ENCODE results near the gene STRN4. TPM values are rescaled to one million over a fixed set of nuclear protein-coding genes. Genes with fewer than 3 reads are reported as not detected.
"Not testable (repeated sequence)": the region's sequence is repeated elsewhere in the genome, so short reads cannot be mapped to it uniquely, and the experiment has no call there.

STRN4 gene
- polyA plus RNA-seq, 3 donors from 2014 or later = 8.8 to 26.8 (median 10.8) TPM

DNA sequence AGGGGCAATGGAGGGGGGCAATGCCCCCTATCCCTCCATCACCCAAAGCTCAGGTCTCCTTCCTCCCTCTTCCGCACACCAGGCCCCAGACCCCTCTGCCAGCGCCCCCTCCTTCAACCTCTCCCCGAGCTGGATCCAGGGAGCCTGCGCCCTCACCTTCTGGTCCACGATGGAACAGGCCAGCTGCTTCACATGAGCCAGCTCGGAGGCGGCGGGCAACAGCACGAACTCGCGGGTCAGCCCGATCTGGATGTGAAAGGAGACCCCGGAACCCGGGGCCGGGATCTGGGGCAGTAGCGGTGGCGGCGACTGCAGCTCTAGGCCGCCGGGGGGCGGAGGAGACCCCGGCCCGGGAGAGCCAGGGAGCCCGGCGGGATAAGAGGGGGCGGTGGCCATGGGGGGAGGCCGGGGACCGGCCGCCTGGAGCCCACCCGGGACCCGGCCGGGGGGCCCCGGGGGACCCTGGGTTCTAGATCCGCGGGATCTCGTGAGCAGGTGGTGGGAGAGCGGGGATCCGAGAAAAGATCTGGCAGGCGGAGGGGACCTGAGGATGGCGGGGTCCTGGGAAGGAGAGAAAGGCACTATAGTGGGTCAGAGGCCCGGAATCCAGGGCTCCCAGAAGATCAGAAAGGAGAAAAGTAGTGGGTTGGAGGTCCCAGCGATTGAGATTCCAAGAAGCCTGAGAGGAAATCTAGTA lies 30.1 kb downstream of the STRN4 start:
- H3K27ac Mint-ChIP-seq = peak overlapping the region; percentile 93 to 98 (median 98)
- peaks cover 3 to 5% (median 4%) of the 10 kb centered on the region in 3 donors for H3K36me3 Mint-ChIP-seq
- peaks cover 5 to 12% (median 6%) of the 10 kb centered on the region in 3 donors for H3K27me3 Mint-ChIP-seq (ENCODE audit: low read depth in 3 of 3)
- H3K4me3 Mint-ChIP-seq = peak overlapping the region; percentile 94 to 96 (median 95)
- H3K9me3 Mint-ChIP-seq = no peaks in the 10 kb centered on the region
- DNase-seq = no peak
- H3K4me1 Mint-ChIP-seq = peaks cover 57 to 60% of the 10 kb centered on the region in 2 donors

GRCh38 chr19:46715620-46715974 lies 30.7 kb downstream of the STRN4 start:
- Mint-ChIP-seq H3K4me3 (peak overlapping the region; percentile 94 to 96 (median 95)), H3K36me3 (peaks cover 0 to 5% (median 4%) of the 10 kb centered on the region in 3 donors), H3K27me3 (ENCODE audit: low read depth in 3 of 3) (peaks cover 5 to 11% (median 6%) of the 10 kb centered on the region in 3 donors), H3K4me1 (peaks cover 56 to 60% of the 10 kb centered on the region in 2 donors), H3K27ac (peak overlapping the region; percentile 93 to 98 (median 98)), H3K9me3 (no peaks in the 10 kb centered on the region)
- no peak for DNase-seq

DNA sequence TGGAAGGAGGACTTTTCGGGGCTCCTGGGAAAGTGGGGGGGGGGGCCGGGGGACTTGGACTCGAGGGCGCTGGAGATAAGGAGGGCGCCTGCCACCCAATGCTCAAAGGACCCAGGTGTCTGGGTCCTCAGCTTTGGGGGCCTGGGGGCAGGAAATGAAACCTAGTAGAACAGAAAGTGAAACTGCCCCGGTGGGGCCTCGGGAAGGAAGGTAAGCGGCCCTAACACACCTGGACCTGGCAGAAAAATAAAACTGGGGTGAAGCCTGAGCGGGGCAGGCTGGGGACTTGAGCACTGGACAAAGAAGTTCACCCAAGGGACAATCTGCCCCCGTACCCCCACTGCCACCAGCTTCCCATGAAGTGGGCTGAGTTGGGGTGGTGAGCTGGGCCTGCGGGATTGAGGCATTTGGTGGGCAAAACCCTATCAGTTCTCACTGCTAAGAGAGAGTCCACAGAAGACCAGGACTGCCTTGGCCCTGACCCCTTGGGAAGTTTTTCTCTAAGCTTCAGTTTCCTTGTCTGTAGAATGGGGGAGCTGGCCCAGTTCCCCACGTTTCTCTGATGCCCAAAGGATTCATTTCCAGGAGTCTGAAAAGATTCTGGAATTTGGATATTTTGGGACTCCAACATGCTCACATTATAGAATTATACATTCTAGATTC lies 31.7 kb downstream of the STRN4 start:
- peak overlapping the region; percentile 93 to 98 (median 98) for H3K27ac Mint-ChIP-seq
- peaks cover 53 to 58% of the 10 kb centered on the region in 2 donors for H3K4me1 Mint-ChIP-seq
- DNase-seq = peak; percentile 63 to 72 (median 65)
- peak overlapping the region; percentile 94 to 96 (median 95) for H3K4me3 Mint-ChIP-seq
- H3K27me3 Mint-ChIP-seq (ENCODE audit: low read depth in 3 of 3) = peaks cover 5 to 11% (median 6%) of the 10 kb centered on the region in 3 donors
- H3K9me3 Mint-ChIP-seq = no peaks in the 10 kb centered on the region
- peaks cover 0 to 4% (median 4%) of the 10 kb centered on the region in 3 donors for H3K36me3 Mint-ChIP-seq

GRCh38 chr19:46713781-46714443 lies 32.3 kb downstream of the STRN4 start:
- DNase-seq = peak; percentile 73 to 81 (median 77)
- H3K27me3 Mint-ChIP-seq (ENCODE audit: low read depth in 3 of 3) = peaks cover 3 to 11% (median 6%) of the 10 kb centered on the region in 3 donors
- H3K4me1 Mint-ChIP-seq = peaks cover 46 to 51% of the 10 kb centered on the region in 2 donors
- no peaks in the 10 kb centered on the region for H3K9me3 Mint-ChIP-seq
- peak overlapping the region; percentile 94 to 96 (median 95) for H3K4me3 Mint-ChIP-seq
- peaks cover 0 to 4% (median 0%) of the 10 kb centered on the region in 3 donors for H3K36me3 Mint-ChIP-seq
- H3K27ac Mint-ChIP-seq = peak overlapping the region; percentile 93 to 98 (median 98)

DNA sequence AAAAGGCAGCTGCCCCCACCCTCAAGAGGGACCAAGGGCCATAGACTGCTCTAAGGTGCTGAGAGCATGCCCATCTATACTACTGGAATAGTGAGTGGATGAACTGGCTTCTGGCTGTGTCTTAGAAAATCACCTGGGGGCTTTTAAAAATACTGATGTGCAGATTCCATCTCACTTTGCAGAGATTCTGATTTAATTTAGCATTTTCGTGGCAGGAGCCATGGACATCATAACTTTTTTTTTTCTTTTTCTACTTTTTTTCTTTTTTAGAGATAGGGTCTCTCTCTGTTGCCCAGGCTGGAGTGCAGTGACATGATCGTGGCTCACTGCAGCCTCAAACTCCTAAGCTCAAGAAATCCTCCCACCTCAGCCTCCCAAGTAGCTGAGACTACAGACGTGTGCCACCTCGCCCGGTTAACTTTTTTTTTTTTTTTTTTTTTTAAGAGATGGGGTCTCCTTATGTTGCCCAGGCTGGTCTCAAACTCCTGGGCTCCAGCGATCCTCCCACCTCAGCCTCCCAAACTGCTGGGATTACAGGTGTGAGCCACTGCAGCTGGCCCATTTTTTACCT lies 33.4 kb downstream of the STRN4 start:
- Mint-ChIP-seq H3K4me1 (peaks cover 35 to 41% of the 10 kb centered on the region in 2 donors), H3K4me3 (peak overlapping the region; percentile 94 to 96 (median 95)), H3K27ac (peak overlapping the region; percentile 55 to 98 (median 96))
- not testable (repeated sequence) for H3K9me3 Mint-ChIP-seq; DNase-seq; H3K27me3 Mint-ChIP-seq (ENCODE audit: low read depth in 3 of 3); H3K36me3 Mint-ChIP-seq

DNA sequence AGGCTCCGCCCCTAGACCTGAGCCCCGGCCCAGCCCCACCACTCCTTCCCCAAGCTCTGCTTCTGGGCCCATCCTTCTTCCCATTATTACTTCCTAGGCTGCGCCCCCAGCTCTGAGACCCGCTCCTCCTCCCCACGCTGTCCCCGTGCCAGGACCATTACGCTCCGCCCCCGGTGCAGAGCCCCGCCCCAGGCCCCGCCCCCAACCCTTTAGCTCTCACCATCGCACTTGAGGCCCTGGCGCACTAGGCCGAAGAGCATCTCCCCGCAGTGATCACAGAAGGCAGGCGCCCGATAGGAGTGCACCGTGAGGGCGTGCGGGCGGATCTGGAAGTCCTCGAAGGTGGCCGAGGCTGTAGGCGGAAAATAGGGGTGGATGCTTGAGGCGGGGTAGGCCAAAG lies 35.6 kb downstream of the STRN4 start:
- H3K9me3 Mint-ChIP-seq = no peaks in the 10 kb centered on the region
- no peak overlapping the region for H3K4me3 Mint-ChIP-seq
- no peak for DNase-seq
- peaks cover 0 to 17% (median 7%) of the 10 kb centered on the region in 3 donors for H3K36me3 Mint-ChIP-seq
- peak overlapping the region in 2 of 6 donors; percentile 64 to 73 for H3K27ac Mint-ChIP-seq
- peaks cover 29 to 41% of the 10 kb centered on the region in 2 donors for H3K4me1 Mint-ChIP-seq
- H3K27me3 Mint-ChIP-seq (ENCODE audit: low read depth in 3 of 3) = peaks cover 0 to 6% (median 2%) of the 10 kb centered on the region in 3 donors

DNA sequence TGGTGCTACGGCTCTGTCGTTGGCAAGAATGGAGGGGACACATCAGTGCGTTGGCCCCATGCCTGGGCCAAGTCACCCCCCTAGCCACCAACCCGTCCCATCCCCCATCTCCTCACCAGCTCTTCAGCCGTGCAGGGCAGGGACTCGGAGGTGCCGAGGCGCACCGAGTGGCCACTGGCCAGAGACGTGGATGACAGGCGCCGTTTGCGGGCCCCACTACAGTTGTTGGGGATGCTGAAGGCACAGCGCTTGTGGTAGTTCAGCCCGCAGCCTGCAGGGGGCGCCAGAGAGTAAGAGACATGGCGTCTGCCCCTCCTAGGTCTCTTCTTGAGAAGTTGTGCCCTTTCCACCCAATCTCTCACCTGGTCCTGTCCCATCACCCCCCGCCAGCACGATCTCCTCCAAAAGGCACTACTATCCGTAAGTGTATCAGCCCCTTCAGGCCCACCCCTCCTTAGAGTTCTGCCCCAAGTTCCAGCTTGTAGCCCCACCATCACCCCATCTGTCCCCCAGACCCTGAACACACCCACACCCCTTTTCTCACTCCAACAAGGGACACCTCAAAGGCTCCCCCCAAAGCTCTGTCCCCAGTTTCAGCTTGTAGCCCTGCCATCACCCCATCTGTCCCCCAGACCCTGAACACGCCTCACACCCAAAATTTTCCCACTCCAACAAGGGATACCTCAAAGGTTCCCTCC lies 41.7 kb downstream of the STRN4 start:
- H3K9me3 Mint-ChIP-seq = no peaks in the 10 kb centered on the region
- H3K4me1 Mint-ChIP-seq = peaks cover 9 to 15% of the 10 kb centered on the region in 2 donors
- no peak overlapping the region for H3K4me3 Mint-ChIP-seq
- peak; percentile 73 to 79 (median 75) for DNase-seq
- peak overlapping the region in 5 of 6 donors; percentile 51 to 89 (median 83) for H3K27ac Mint-ChIP-seq
- peaks cover 3 to 33% (median 13%) of the 10 kb centered on the region in 3 donors for H3K36me3 Mint-ChIP-seq
- H3K27me3 Mint-ChIP-seq (ENCODE audit: low read depth in 3 of 3) = peaks cover 3 to 4% (median 4%) of the 10 kb centered on the region in 3 donors

- H3K27ac Mint-ChIP-seq = no peak overlapping the region
Measured at GRCh38 chr19:46700704-46701103, 45.5 kb downstream of the STRN4 start.

DNA sequence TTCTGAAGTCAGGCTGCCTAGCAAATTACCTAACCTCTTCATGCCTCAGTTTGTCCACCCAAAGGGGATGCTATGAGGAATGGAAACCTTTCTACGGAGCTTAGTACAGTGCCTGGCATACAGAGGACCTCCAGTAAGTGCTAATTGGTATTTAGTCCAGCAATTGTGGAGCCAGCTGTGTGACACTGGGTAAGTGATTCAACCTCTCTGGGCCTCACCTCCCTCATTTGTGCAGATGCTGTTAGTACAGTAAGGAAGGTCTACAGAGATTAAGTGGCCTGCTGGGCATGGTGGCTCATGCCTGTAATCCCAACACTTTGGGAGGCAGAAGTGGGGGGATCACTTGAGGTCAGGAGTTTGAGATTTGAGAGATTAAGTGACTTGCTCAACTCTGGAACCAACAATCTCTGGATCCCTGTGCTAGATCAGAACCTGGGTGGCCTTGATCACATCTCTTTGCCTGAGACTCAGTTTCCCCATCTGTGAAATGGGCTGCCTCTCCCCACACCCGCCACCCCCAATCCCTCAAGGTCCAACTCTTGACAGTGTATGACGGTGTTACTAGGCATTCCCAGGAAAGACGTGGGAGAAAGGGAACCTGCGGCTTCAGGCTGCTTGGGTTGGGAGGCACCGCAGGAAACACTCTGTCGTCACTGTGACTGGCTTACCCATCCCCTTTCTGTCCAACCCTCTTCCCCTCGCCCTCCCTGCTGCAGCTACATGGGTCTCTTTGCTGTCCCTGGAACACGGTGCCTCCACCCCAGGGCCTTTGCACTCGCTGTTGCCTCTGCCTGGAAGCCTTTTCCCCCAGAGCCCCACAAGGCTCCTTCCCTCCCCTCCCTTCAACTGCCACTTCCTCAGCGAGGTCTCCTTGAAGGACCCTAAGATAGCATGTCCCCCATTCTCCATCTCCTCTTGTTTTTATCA lies 47.6 kb downstream of the STRN4 start:
- Mint-ChIP-seq H3K27me3 (ENCODE audit: low read depth in 3 of 3) (peaks cover 0 to 5% (median 3%) of the 10 kb centered on the region in 3 donors), H3K27ac (no peak overlapping the region), H3K4me3 (no peak overlapping the region), H3K36me3 (peaks cover 14 to 38% (median 15%) of the 10 kb centered on the region in 3 donors), H3K4me1 (no peaks in the 10 kb centered on the region), H3K9me3 (no peaks in the 10 kb centered on the region)
- DNase-seq = no peak

More at GRCh38 chr19:46700704-46701103, 45.5 kb downstream of the STRN4 start:
- peaks cover 4 to 5% (median 4%) of the 10 kb centered on the region in 3 donors for H3K27me3 Mint-ChIP-seq (ENCODE audit: low read depth in 3 of 3)
- no peaks in the 10 kb centered on the region for H3K9me3 Mint-ChIP-seq
- DNase-seq = no peak
- peaks cover 8 to 9% of the 10 kb centered on the region in 2 donors for H3K4me1 Mint-ChIP-seq
- peaks cover 10 to 35% (median 12%) of the 10 kb centered on the region in 3 donors for H3K36me3 Mint-ChIP-seq
- no peak overlapping the region for H3K4me3 Mint-ChIP-seq

DNA sequence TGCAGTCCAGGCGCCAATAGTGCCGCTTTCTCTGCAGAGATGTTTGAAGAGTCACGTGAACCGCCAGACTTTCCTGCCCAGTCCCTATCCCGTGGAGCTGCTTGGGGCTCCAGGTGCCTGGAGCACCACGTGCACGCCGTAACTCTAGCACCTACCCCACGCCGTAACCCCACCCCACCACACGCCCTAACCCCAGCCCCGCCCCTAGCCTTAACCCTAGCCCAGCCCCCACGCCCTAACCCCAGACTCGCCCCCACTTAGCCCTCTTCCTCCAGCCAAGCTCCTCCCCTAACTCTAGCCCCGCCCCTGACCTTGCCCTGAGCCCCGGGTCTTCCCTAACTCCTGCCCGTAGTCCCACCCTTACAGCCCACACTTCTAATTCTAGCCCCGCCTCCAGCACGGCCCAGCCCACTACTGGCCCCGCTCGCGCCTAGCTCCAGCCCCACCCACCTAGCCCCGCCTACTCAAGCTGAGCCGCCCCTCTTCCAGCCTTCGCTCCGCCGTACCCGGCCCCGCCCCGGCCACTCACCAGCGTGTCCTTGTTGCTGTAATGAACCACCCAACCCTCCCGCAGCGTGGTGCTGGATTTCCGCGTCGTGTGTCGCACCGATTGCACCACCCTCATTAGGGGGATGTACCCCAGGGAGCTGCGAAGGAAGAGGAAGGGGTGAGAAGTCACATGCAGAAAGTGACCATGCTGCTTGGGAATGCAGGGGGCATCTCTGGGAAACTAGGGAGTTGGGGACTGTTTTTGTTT lies 48.9 kb downstream of the STRN4 start:
- no peaks in the 10 kb centered on the region for H3K9me3 Mint-ChIP-seq
- H3K36me3 Mint-ChIP-seq = peaks cover 21 to 50% (median 23%) of the 10 kb centered on the region in 3 donors
- no peak overlapping the region for H3K4me3 Mint-ChIP-seq
- no peaks in the 10 kb centered on the region for H3K4me1 Mint-ChIP-seq
- no peak for DNase-seq
- no peak overlapping the region for H3K27ac Mint-ChIP-seq
- H3K27me3 Mint-ChIP-seq (ENCODE audit: low read depth in 3 of 3) = peaks cover 0 to 7% (median 3%) of the 10 kb centered on the region in 3 donors

DNA sequence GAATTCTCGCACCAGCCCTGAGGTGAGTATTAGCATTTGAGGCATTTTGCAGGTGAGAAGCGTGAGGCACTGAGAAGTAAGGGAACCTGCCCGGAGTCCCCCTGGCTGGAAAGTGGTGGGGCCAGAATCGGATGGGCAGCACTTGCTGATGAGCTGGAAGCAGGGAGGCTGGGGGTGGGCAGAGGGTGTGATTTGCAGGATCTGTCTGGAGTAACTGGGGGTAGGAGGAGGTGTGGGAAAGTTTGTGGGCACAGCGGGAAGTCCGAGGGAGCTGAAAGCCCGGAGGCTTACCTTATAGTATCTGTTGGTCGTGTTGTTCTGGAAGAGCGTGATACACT lies 49.4 kb downstream of the STRN4 start:
- Mint-ChIP-seq H3K27ac (no peak overlapping the region), H3K4me3 (no peak overlapping the region), H3K27me3 (ENCODE audit: low read depth in 3 of 3) (peaks cover 0 to 7% (median 3%) of the 10 kb centered on the region in 3 donors), H3K9me3 (no peaks in the 10 kb centered on the region), H3K4me1 (no peaks in the 10 kb centered on the region), H3K36me3 (peaks cover 21 to 51% (median 26%) of the 10 kb centered on the region in 3 donors)
- DNase-seq = no peak

DNA sequence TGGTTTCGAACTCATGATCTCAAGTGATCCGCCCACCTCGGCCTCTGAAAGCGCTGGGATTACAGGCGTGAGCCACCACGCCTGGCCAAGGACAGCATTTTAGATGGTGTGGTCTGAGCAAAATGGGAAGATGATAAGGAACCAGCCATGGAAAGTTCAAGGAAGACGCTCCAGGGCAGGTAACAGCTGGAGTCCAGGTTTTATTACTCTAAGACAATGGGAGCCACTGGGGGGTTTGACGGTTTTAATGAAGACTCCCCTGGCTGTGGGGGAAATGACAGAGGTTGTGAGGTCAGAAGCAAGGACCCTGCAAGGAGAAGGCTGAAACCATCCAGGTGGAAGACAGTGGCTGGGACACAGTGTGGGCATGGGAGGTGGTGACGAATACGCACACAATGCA lies 50.2 kb downstream of the STRN4 start:
- no peaks in the 10 kb centered on the region for H3K4me1 Mint-ChIP-seq
- H3K27me3 Mint-ChIP-seq (ENCODE audit: low read depth in 3 of 3) = peaks cover 0 to 7% (median 5%) of the 10 kb centered on the region in 3 donors
- H3K36me3 Mint-ChIP-seq = peaks cover 19 to 51% (median 28%) of the 10 kb centered on the region in 3 donors
- H3K9me3 Mint-ChIP-seq = no peaks in the 10 kb centered on the region
- no peak overlapping the region for H3K4me3 Mint-ChIP-seq
- DNase-seq = no peak
- no peak overlapping the region for H3K27ac Mint-ChIP-seq

Measured in immature natural killer cell (primary cell).